DMS53 treated with DMSO at 0.1 percent for 48 hours (cell line): Measurements from ENCODE around the gene FYB2.
"Not testable (repeated sequence)": the region's sequence is repeated elsewhere in the genome, so short reads cannot be mapped to it uniquely, and the experiment has no call there.

Experiments
- DNase-seq: peaks from one replicate; lab custom pipeline; 2025; ENCODE audit not compliant: unreplicated experiment; lab: John Stamatoyannopoulos, UW

Gene FYB2

GRCh38 chr1:56798053-56798471 is 21.1 kb downstream of the FYB2 start:
- no peak for DNase-seq

- no peak for DNase-seq
These were observed 22.0 kb downstream of the FYB2 start for GRCh38 chr1:56797065-56797685.

GRCh38 chr1:56795870-56796269 is 23.3 kb downstream of the FYB2 start:
- no peak for DNase-seq

GRCh38 chr1:56790036-56790435 is 29.2 kb downstream of the FYB2 start:
- no peak for DNase-seq

GRCh38 chr1:56788588-56788987 is 30.6 kb downstream of the FYB2 start:
- peak; percentile 86 for DNase-seq

- peak; percentile 75 for DNase-seq
These were observed 31.1 kb downstream of the FYB2 start for GRCh38 chr1:56788102-56788501.

- no peak for DNase-seq
These were observed 31.9 kb downstream of the FYB2 start for GRCh38 chr1:56787330-56787729.

- DNase-seq: no peak
These were observed 36.4 kb downstream of the FYB2 start for GRCh38 chr1:56782773-56783172.

GRCh38 chr1:56780826-56781225 is 38.4 kb downstream of the FYB2 start:
- DNase-seq: no peak

GRCh38 chr1:56780128-56780750 is 39.0 kb downstream of the FYB2 start:
- no peak for DNase-seq

- DNase-seq: no peak
These were observed 41.2 kb downstream of the FYB2 start for GRCh38 chr1:56777972-56778371.

GRCh38 chr1:56774732-56775131 is 44.5 kb downstream of the FYB2 start:
- not testable (repeated sequence) for DNase-seq

- no peak for DNase-seq
These were observed 45.1 kb downstream of the FYB2 start for GRCh38 chr1:56774067-56774609.

GRCh38 chr1:56773341-56774066 is 45.7 kb downstream of the FYB2 start:
- DNase-seq: peak; percentile 86

GRCh38 chr1:56771717-56772116 is 47.5 kb downstream of the FYB2 start:
- no peak for DNase-seq

GRCh38 chr1:56758794-56759193 is 60.4 kb downstream of the FYB2 start:
- no peak for DNase-seq

GRCh38 chr1:56758135-56758534 is 61.1 kb downstream of the FYB2 start:
- DNase-seq: peak; percentile 39

GRCh38 chr1:56755911-56756310 is 63.3 kb downstream of the FYB2 start:
- DNase-seq: no peak

GRCh38 chr1:56754708-56755479 is 64.3 kb downstream of the FYB2 start:
- DNase-seq: peak; percentile 73

GRCh38 chr1:56745231-56745630 is 74.0 kb downstream of the FYB2 start:
- DNase-seq: no peak

GRCh38 chr1:56728964-56729363 is 90.2 kb downstream of the FYB2 start:
- no peak for DNase-seq
